GM21447 (cell line): Measurements from ENCODE around the gene OSGIN1.
"Not testable (repeated sequence)": the region's sequence is repeated elsewhere in the genome, so short reads cannot be mapped to it uniquely, and the experiment has no call there.

ENCODE experiments used
- ATAC-seq: cut with Tn5 transposase; IDR thresholded peaks from one replicate; pipeline ENCODE4 v1.9.1; 2021; ENCODE audit not compliant: unreplicated experiment

OSGIN1 gene

DNA sequence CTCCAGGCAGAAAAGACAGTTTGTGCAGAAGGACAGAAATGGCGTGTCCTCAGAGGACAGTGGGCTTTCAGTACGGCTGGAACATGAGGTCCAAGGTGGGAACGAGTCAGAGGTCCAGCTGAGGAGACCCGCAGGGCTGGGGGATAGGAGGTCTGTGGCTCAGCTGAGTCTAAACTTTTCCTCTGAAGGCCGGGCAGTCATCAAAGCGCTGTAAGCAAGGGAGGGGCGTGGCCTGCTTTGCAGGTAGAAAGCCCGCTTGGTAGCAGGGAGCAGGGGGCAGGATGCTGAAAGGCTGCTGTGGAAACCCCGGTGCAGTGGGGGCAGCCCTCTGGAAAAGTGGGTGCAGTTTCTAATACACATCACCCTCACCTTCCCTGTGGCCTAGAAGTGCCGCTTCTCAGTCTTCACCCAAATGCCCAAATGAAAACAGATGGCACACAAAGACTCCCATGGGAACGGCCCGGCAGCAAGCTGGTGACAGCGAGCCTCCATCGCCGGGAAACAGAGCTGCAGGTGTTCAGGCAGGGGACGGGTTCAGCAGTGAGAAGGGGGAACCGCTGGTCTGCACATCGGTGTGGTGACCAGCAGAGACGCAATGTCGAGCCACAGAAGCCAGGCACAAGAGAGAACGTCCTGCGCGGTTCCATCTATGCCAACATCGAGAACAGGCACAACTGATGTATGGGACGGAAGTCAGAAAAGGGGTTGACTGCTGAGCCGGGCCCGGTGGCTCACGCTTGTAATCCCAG lies 12.2 kb upstream of the OSGIN1 start:
- ATAC-seq = no peak

DNA sequence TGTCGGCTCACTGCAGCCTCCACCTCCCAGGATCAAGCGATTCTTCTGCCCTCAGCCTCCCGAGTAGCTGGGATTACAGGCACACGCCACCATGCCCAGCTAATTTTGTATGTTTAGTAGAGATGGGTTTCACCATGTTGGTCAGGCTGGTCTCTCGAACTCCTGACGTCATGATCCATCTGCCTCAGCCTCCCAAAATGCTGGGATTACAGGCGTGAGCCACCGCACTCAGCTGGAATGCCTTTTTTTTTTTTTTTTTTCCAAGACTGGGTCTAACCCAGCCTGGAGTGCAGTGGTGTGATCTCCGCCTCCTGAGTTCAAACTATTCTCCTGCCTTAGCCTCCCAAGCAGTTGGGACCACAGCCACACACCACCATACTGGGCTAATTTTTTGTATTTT lies 11.5 kb upstream of the OSGIN1 start:
- ATAC-seq = not testable (repeated sequence)

DNA sequence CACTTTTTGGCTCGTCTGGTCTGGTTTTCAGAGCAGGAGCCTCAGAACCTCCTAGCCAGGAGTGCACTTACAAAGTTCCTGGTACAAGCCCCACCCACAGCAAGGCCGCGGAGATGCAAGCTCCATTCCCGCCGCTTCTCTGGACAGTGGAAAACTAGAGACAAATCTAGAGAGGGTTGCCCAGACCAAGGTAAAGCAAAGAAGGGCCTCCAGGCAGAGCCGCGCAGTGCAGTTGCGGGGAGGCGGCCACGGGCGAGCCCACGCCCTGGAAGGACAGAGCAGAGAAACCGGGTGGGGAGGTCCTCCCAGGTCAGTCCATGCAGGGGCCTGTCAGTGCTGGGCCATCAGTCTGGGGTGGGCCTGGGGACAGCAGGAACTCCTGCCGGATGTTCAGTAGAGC lies 11.0 kb upstream of the OSGIN1 start:
- ATAC-seq = no peak

DNA sequence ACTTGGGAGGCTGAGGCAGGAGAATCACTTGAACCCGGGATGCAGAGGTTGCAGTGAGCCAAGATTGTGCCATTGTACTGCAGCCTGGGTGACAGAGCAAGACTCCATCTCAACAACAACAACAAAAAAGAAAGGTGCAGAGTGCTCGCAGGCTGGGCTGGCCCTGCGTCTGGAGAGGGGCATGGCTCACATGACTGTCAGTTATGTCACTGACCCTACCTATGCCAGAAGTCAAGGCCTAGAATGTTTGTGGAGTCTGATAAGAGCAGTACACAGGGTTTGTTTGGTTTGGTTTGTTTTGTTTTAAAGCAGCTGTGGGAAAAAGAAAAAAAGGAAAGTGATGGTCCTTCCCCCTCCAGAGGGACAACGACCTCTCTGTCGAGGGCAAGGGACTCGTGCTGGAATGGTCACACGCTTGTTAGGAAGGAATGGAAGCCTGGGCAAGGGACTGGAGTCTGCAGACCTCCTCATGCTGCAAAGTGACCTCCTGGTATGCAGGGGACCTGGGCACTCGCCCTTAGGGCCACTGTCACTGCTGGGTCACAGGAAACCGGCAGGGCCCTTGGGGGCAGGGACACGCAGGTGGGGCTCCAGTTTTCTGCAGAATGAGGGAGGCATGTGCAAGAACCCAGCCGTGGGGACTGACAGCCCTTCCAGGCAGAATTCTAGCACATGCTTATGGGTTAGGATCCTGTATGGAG lies 10.1 kb upstream of the OSGIN1 start:
- no peak for ATAC-seq

DNA sequence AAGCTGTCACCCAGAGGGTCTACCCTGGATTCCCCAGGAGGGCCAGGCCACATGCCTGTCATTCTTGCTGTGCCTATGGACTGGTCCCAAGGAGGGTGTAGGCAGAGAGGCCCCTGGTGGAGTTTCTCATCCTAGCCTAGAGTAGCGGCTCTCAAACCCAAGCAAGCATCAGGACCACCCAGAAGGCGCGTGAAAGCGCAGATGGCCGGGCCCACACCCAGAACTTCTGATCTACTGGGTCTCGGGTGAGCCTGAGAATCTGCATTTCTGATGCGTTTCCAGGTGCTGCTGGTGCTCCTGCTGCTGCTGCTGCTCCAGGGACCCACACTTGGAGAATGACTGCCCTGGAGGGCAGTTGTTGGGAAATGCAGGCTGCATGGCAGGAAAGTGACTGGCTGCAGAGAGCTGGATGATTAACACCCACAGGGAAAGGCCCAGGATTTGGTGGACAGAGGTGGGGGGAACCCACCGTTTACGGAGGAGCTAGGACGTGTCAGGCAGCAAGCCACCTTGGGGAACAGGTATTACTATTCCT lies 9.5 kb upstream of the OSGIN1 start:
- no peak for ATAC-seq

DNA sequence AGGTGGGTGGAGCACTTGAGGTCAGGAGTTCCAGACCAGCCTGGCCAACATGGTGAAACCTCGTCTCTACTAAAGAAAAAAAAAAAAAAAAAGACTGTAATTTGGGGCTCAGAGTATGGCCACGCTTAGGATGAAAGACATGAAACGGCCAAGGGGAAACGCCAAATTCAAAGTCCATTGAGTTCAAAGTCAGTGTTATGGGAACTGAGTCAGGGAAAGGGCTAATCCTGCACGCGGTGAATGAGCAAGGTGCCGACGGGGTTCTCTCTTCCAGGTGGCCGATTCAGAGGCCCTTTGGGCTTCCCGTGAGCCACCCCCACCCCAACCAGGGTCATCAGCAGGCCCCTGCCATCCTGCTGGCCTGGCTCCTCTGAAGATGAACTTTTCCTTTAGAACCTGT lies 7.5 kb upstream of the OSGIN1 start:
- no peak for ATAC-seq

DNA sequence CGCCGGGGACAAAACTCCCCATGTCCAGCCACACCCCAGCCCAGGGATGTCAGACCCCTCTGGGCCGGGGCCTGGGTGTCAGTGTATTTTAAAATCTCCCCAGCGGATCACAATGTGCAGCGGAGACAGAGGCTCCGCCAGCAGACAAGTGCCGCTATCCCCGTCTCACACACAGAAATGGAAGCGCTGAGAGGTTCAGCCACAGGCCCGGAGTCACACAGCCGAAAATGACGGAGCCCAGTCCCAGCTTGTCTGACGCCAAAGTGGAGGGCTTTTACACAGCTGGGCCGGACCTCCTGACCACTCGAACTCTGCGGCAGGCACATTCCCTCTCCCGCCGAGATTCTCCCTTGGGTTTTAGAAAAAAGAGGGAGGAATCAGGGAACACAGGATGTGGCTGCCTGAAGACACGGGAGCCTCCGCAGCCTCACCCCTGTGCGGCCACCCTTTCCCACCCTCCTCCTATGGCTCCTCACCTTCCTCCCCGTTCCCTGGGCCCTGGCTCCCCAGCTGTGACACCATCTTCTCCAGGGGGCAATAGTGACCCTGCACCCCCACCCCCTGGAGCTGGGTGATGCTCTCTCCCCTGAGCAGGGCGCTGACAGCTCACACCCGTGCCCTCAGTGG lies 6.8 kb upstream of the OSGIN1 start:
- ATAC-seq = no peak

DNA sequence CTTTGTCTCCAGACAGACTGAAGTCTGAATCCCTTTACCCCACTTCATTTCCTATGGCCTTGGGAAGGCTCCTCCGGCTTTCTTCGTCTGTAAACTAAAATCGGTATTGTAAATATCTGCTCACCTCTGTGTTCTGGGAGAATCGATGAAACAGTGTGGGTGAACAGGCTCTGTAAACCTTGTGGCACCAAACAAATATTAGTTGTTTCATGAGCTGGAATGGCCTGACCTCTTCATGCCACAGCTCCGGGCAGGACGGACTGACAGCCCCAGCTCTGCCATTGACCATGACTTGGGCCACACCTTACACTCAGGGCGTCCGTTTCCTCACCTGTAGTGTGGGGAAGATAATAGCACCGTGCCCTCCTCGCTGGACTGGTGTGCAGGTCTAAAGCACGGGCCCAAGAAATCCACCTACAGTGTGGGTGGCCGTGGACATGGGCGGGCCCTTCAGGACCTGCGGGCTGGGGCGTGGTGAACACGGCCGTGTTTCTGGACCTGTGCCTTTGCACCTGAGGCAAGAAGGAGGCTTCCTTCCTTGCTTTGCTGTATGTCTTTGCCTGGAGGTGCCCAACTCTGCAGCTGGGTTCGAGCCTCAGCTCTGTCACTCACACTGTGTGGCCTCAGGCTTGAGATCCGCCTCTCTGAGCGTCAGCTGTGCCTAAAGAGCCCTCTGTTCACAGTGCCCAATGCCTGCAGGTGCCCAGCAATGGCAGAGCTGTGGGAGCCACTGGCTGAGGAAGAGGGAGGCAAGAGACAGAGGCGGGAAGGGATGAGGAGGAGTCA lies 6.1 kb upstream of the OSGIN1 start:
- no peak for ATAC-seq

DNA sequence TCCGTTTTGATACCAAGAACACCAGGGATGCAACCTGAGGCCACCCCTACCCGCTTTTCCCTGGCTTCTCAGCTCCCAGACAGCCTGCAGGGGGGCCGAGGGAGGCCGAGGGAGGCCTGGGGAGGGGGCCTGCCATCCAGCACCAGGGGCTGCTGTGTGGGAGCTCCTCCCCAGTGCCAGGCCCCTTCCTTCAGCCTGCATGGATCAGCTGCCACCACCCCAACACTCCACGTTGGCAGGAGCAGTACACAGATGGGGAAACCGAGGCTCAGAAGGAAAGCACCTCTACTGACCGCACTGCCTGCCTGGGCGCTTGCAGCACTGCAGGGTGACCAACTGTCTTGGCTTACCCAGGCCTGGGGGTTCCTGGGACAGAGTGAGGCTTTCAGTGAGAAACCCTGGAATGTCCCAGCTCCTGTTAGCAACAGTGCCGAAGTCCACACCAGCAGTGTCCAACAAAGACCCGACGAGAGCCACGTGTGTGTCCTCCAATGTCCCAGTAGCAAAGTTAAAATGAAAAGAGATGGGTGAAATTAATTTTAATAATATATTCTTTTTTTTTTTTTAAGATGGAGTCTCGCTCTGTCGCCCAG lies 5.3 kb upstream of the OSGIN1 start:
- ATAC-seq = no peak

DNA sequence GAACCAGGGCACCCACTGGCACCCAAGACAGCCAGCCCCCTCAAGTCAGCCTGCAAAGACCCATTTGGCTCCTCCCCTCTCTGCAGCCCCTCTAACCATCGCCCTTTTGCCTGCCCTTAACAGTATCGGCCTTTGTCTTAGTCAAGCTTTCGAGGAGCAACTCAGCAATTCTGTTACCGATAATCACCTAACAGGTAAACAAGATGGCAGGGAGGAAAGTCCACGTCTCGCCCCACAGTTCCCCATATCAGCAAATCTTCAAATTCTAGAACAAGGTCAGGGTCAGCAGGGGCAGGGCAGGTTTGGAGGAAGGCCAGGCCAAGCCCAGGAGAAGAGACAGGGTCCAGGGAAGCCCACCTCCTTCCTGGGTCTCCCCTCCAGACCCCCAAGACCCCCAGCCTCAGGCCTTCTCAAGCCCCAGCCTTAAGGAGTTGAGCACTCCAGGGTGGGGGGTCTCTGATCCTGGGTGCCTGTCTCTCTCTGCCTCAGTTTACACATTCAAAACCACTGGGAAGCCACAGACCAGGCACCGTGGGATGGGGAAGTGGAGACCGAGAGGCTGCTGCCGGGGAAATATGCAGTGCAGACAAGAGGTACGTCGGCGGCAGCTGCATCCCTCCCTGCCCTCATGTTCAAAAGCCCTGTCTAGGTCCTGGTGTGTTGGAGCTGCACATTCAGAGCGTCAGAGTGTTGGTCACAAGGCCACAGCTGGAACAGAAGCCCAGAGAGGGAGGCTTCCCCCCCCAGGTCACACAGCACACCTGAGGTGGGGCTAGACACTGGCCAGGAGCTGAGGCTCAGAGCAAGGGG lies 3.9 kb upstream of the OSGIN1 start:
- no peak for ATAC-seq

DNA sequence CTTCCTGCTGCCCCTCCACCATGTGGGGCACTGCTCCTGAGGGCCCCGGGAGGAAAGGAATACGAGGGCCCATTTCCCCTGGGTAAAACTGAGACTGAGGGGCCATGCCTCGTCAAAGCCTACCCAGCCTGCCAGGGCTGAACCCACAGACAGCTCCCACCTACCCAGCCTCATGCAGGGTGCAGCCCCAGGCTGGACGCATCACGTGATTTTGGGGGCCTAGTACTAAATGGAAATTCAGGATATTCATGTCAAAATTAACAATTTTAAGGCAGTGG lies 3.4 kb upstream of the OSGIN1 start:
- no peak for ATAC-seq

DNA sequence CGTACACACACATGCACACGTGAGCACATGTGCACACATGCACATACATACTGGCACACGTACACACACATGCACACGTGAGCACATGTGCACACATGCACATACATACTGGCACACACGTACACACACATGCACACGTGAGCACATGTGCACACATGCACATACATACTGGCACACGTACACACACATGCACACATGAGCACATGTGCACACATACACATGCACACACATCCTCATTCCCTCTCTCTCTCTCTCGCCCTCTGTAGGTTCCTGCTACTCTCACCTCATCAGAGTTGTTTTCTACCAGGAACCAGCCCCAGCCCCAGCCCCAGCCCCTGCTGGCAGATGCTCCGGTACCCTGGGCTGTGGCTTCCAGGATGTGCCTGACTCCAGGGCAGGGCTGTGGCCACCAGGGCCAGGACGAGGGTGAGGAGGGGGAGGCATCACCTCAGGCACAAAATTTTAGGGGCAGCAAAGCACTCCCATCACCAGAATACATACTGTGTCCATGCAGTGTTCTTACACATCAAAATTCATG lies 2.1 kb upstream of the OSGIN1 start:
- ATAC-seq = not testable (repeated sequence)

DNA sequence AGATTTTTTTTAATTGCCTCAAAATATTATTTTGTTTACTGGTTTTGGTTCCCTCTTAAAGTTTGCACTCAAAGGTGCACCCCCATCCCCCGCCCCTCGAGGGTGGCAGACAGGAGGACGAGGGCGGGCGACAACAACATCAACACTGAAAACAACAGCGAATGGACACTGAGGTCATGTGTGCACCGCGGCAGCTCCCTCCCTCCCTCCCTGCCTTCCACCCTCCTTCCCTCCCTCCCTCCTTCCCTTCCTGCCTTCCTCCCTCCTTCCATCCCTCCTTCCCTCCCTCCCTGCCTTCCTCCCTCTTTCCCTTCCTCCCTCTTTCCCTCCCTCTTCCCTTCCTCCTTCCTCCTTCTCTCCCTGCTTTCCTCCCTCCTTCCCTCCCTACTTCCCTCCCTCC lies 1.5 kb upstream of the OSGIN1 start:
- no peak for ATAC-seq

DNA sequence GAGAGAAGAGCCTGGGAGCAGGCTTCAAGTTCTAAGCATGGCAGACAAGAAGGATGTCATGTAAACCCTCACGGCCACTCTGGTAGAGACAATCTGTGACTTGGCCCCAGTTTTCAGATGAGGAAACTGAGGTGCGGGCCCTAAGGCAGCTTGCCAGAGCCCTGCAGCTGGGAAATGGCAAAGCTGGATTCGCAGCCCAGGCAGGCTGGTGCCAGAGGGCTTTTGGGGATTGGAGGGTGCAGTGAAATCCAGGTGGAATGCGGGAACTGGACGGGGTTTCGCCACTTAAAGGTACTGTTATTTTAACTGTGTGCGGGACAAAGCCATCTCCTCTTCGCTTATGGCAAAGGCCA lies 477 bp upstream of the OSGIN1 start:
- no peak for ATAC-seq

DNA sequence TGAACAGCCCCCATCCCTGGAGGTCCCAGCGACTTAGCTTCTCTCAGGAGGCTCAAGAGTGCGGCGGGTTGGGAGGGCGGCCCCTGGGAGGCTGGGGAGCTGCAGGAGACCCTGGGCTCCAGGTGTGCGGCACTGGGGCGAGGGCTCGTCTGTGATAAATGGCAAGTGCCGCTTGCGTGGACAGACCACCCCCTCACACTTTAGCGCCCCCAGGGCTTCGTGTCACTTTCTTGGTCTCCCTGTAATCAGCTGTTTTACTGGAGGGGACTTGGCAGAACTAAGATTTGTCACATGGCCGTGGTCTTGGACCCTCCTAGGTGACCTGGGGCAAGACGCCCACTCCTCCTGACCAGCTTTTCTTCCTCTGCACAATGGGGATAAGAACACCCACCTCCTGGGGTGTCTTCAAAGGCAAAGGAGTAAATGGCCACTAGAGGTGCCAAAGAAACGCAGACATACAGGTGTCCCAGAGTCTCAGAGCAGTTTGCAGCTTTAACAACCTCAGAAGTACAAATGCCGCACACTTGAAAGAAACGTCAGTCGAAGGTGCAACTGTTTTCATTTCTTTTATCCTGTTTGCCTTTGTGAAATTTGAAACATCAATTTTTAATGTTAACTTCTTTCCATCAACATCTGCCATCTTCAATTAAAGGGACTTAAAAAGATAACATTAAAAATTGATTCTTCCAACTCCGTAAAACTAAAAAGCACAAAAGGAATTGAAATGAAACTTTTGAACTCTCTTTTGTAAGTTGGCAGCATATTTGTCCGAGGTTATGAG lies 946 bp downstream of the OSGIN1 start:
- no peak for ATAC-seq

DNA sequence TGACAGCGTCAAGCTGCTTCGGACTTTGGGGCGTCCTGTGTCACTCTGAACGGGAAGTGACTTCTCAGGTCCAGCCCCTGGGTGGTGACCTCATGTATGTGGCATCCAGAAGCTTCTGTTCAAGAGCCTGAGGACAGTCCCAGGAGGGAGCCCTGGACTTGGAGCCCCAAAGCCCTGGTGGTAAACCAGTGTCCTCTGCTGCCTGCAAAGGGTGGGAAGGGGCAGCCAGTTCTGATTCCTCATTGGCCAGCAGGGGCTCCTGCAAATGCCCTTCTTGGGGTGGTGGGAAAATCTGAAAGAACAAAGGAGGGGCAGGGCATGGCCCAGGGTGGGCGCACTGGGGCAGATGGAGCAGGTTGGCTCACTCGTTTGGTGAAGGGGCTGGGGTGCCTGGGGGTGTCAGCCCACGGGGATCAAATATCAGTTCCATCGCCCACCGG lies 1.6 kb downstream of the OSGIN1 start:
- ATAC-seq = no peak

DNA sequence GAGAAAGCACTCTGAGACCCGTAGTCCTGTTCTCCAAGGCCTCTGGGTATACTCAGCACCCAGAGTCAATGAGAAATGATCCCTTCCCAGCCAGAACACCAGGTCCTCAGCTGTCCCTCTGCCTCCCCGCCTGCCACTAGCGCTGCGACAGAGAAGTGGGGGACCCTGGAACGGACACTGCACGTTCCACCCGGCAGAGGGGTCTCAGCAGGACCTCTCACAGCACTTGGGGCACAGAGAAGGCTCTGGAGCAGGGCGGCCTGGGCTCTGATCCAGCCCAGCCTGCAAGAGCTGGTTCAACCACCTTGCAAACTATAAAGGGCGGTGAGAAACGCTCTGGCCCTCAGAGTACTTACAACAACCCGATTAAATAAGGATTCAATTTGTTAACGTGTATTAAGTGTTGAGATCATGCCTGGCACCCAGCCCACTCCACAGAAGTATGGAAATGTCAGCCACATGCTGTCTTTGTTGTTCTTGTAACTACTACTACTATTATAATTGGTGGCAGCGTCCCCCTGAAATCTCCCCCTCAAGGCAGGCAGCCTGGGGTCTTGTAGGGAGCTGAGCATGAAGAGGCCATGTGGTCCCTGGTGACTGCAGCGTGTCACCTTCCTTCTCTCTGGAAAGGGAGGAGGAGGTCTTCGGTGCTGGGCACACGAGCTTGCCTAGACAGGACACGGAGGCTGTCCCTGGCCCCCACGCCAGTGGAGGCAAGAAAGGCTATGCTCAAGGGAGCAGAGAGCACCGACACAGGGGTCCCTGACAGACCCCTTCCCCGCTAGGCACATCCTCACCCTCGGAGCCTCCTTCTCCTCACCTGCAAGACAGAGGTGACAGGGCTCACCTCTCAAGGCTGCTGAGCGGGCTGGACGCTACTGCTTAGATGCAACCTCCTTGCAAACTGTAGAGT lies 2.4 kb downstream of the OSGIN1 start:
- no peak for ATAC-seq
